ENCODE results near the gene CCNT1. TPM values are rescaled to one million over a fixed set of nuclear protein-coding genes. Genes with fewer than 3 reads are reported as not detected.
A peak's percentile ranks its signal among the peaks of the same experiment; 100 is the strongest.
"Not testable (repeated sequence)": the region's sequence is repeated elsewhere in the genome, so short reads cannot be mapped to it uniquely, and the experiment has no call there.

The CCNT1 gene
- total RNA-seq, 1 donor = 25.0 TPM

DNA sequence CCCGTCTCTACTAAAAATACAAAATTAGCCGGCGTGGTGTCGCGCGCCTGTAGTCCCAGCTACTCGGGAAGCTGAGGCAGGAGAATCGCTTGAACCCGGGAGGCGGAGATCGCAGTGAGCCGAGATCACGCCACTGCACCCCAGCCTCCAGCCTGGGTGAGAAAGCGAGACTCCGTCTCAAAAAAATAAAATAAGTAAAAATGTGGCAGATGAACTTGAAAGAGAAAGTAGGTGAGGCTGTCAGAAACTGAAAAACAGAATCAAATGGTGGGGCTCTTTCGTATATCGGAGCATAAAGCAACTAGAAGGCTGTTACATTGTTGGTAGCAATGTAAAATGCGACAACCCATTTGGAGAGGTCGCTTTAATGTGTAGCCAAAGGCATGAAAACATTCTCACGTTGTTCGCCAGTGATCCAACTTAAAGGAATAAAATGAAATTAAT is 767 bp upstream of the CCNT1 start:
- TF ChIP-seq, protein P1, sequence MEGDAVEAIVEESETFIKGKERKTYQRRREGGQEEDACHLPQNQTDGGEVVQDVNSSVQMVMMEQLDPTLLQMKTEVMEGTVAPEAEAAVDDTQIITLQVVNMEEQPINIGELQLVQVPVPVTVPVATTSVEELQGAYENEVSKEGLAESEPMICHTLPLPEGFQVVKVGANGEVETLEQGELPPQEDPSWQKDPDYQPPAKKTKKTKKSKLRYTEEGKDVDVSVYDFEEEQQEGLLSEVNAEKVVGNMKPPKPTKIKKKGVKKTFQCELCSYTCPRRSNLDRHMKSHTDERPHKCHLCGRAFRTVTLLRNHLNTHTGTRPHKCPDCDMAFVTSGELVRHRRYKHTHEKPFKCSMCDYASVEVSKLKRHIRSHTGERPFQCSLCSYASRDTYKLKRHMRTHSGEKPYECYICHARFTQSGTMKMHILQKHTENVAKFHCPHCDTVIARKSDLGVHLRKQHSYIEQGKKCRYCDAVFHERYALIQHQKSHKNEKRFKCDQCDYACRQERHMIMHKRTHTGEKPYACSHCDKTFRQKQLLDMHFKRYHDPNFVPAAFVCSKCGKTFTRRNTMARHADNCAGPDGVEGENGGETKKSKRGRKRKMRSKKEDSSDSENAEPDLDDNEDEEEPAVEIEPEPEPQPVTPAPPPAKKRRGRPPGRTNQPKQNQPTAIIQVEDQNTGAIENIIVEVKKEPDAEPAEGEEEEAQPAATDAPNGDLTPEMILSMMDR (IDR thresholded peaks at IDR 0.05; ENCODE audit: extremely low read depth, low read depth, low read length) = no peak
- DNase-seq (ENCODE audit: insufficient read length, low spot score, missing footprints) = no peak
- Histone ChIP-seq H3K27ac (ENCODE audit: low read depth, low read length) (peak overlapping the region; percentile 98), H3K79me2 (ENCODE audit: insufficient read depth, low read length) (peaks cover 41% of the 10 kb centered on the region), H3K4me3 (ENCODE audit: insufficient read depth, low read length) (peak overlapping the region; percentile 90), H3K9me3 (ENCODE audit: low read depth, low read length) (no peaks in the 10 kb centered on the region), H3K36me3 (ENCODE audit: insufficient read depth, low read length) (peaks cover 21% of the 10 kb centered on the region), H4K20me1 (ENCODE audit: insufficient read depth, low read length) (peaks cover 17% of the 10 kb centered on the region), H3K4me1 (ENCODE audit: insufficient read depth, low read length) (peaks cover 17% of the 10 kb centered on the region), H2AFZ (ENCODE audit: low read length) (peak overlapping the region; percentile 65), H3K4me2 (ENCODE audit: insufficient read depth, low read length) (peak overlapping the region; percentile 67), H3K27me3 (ENCODE audit: insufficient read depth, low read length) (no peaks in the 10 kb centered on the region)

DNA sequence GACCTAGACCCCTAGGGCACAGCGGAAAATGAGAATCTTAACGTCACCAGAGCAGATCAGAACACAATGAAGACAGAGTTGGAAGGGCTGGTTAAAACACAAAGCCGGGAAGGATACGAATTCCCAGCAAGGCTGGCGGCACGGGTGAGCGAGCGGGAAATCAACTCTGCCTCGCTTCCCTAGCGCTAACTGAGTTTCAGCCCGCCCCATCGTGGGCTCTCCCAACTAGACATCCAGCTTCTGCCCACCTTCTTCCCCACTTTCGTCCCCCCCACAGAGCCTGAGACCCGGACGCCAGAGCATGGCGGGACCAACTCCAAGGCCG is 377 bp downstream of the CCNT1 start:
- Histone ChIP-seq H3K4me1 (ENCODE audit: insufficient read depth, low read length) (peaks cover 17% of the 10 kb centered on the region), H3K27me3 (ENCODE audit: insufficient read depth, low read length) (no peaks in the 10 kb centered on the region), H3K9me3 (ENCODE audit: low read depth, low read length) (no peaks in the 10 kb centered on the region), H2AFZ (ENCODE audit: low read length) (peak overlapping the region; percentile 94), H3K79me2 (ENCODE audit: insufficient read depth, low read length) (peaks cover 50% of the 10 kb centered on the region), H3K27ac (ENCODE audit: low read depth, low read length) (peak overlapping the region; percentile 98), H3K4me3 (ENCODE audit: insufficient read depth, low read length) (peak overlapping the region; percentile 90), H3K4me2 (ENCODE audit: insufficient read depth, low read length) (peak overlapping the region; percentile 93), H3K36me3 (ENCODE audit: insufficient read depth, low read length) (peaks cover 30% of the 10 kb centered on the region), H4K20me1 (ENCODE audit: insufficient read depth, low read length) (peaks cover 20% of the 10 kb centered on the region)
- TF ChIP-seq, protein P1 (IDR thresholded peaks at IDR 0.05; ENCODE audit: extremely low read depth, low read depth, low read length) = no peak
- no peak for DNase-seq (ENCODE audit: insufficient read length, low spot score, missing footprints)

DNA sequence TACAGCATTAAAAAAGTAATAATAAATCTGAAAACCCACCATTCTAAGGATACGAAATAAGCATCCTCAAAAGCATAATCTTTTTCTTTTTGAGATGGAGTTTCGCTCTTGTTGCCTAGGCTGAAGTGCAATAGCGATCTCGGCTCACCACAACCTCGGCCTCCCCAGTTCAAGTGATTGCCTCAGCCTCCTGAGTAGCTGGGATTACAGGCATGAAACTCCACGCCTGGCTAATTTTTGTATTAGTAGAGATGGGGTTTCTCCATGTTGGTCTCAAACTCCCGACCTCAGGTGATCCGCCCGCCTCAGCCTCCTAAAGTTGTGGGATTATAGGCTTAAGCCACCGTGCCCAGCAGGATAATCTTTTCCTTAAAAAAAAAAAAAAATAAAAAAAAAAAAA is 4.3 kb downstream of the CCNT1 start:
- peaks cover 87% of the 10 kb centered on the region for H3K79me2 ChIP-seq (ENCODE audit: insufficient read depth, low read length)
- H3K4me3 ChIP-seq (ENCODE audit: insufficient read depth, low read length) = no peak overlapping the region
- H3K4me1 ChIP-seq (ENCODE audit: insufficient read depth, low read length) = peaks cover 17% of the 10 kb centered on the region
- H3K27ac ChIP-seq (ENCODE audit: low read depth, low read length) = no peak overlapping the region
- H4K20me1 ChIP-seq (ENCODE audit: insufficient read depth, low read length) = peaks cover 31% of the 10 kb centered on the region
- peaks cover 51% of the 10 kb centered on the region for H3K36me3 ChIP-seq (ENCODE audit: insufficient read depth, low read length)
- DNase-seq (ENCODE audit: insufficient read length, low spot score, missing footprints) = no peak
- no peak overlapping the region for H2AFZ ChIP-seq (ENCODE audit: low read length)
- H3K27me3 ChIP-seq (ENCODE audit: insufficient read depth, low read length) = no peaks in the 10 kb centered on the region
- H3K9me3 ChIP-seq (ENCODE audit: low read depth, low read length) = no peaks in the 10 kb centered on the region
- H3K4me2 ChIP-seq (ENCODE audit: insufficient read depth, low read length) = no peak overlapping the region
- TF ChIP-seq, protein P1 (IDR thresholded peaks at IDR 0.05; ENCODE audit: extremely low read depth, low read depth, low read length) = no peak

DNA sequence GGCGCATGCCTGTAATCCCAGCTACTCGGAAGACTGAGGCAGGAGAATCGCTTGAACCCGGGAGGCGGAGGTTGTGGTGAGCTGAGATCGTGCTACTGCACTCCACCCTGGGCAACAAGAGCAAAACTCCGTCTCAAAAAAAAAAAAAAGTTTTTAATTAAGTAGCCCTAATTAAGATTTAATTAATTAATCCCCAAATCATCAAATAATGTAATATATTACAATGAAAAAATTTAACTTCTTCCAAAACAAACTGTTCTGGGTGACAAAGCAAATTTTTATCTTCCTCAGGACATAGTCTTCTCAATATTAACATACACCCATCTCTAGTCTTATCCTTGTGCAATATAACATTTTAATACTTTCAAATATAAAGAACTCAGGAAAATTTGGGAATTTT is 17.7 kb downstream of the CCNT1 start:
- H4K20me1 ChIP-seq (ENCODE audit: insufficient read depth, low read length); H2AFZ ChIP-seq (ENCODE audit: low read length); H3K27ac ChIP-seq (ENCODE audit: low read depth, low read length); H3K9me3 ChIP-seq (ENCODE audit: low read depth, low read length); DNase-seq (ENCODE audit: insufficient read length, low spot score, missing footprints); H3K4me2 ChIP-seq (ENCODE audit: insufficient read depth, low read length); H3K4me1 ChIP-seq (ENCODE audit: insufficient read depth, low read length); H3K4me3 ChIP-seq (ENCODE audit: insufficient read depth, low read length); H3K27me3 ChIP-seq (ENCODE audit: insufficient read depth, low read length): not testable (repeated sequence)
- Histone ChIP-seq H3K79me2 (ENCODE audit: insufficient read depth, low read length) (peaks cover 21% of the 10 kb centered on the region), H3K36me3 (ENCODE audit: insufficient read depth, low read length) (peaks cover 44% of the 10 kb centered on the region)

Measured in osteoblast (primary cell).